ENCODE results near the gene CNNM3.
"Not testable (repeated sequence)": the region's sequence is repeated elsewhere in the genome, so short reads cannot be mapped to it uniquely, and the experiment has no call there.

CNNM3 gene

GRCh38 chr2:96816127-96816835, at the start of gene CNNM3:
CNNM3 (plus strand) TSS chr2:96816268; CDS start chr2:96816278, 10 bp downstream.
- DNase-seq (ENCODE audit: low spot score): peak; percentile 97

DNA sequence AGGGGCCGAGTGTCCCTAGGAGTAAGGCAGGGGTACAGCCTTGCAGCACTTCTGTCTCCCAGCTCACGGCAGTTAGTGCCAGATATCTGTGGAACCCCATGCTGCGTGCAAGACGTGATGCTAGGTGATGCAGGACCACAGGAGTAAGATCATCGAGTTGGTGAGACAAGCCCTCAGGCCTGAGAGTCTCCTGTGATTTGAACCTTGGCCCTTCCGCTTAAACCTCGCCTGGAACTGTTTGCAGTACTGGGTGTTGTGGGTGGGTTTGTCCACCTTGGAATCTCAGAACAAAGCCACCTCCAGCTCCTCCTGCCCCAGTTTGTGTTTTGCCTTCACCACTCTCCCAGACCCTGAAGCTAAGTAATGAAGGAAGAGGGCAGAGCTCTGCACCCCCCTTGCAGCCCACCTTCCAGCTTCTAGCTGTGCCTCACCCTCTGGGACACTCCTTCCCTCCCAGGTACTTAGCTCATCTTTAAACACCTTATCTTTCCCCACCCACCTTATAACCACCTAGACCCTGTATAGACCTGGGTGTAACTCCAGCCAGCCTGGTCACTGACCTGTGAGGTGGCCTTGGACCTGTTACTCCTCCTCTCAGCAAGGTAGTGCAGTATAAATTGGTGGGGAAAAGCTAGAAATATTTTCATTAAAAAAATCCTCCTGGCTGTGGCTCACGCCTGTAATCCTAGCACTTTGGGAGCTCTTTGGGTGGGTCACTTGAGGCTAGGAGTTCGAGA, 48.8 kb upstream of the CNNM3 start:
- DNase-seq (ENCODE audit: low spot score): no peak

DNA sequence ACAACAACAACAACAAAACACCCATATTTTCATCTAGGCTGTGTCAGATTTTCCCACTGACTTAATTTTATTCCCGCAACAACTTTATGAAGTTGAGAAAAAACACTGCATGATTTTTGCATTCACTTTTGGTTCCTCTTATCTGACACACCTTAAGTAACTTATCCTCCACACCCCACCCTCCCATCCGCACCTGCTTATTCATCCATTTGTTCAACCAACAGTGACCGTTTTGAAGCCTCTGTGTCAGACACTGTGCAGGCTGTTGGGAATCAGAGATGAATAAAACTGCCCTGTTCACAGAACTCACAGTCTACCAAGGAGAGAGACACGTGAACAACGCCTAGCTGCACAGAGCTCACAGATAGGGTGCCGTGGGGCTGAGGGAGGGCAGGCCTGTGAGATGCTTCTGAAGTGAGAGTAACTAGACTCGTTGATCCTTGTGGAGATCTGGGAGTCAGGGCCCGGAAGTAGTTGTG, 47.9 kb upstream of the CNNM3 start:
- DNase-seq (ENCODE audit: low spot score): no peak

DNA sequence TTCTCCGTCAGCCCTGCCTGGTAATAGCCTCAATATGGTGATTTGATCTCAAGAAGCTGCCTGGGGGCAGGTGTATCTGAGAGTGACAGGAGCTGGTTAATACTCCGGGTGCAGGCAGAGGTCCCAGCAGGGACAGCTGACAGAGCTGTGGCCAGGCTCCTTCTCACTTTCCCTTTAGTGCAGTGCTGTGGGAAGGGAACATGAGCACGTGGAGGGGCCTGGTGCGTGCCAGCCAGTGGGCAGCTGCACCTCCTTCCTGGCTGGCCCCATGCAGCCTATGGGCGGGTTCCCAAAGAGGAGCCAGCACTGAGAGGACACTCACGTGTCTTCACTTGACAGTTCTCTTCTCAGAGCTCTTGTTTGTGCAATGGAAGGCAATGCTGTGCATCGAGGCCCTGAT, 46.3 kb upstream of the CNNM3 start:
- DNase-seq (ENCODE audit: low spot score): no peak

GRCh38 chr2:96770442-96771202, 45.4 kb upstream of the CNNM3 start:
- DNase-seq (ENCODE audit: low spot score): no peak

DNA sequence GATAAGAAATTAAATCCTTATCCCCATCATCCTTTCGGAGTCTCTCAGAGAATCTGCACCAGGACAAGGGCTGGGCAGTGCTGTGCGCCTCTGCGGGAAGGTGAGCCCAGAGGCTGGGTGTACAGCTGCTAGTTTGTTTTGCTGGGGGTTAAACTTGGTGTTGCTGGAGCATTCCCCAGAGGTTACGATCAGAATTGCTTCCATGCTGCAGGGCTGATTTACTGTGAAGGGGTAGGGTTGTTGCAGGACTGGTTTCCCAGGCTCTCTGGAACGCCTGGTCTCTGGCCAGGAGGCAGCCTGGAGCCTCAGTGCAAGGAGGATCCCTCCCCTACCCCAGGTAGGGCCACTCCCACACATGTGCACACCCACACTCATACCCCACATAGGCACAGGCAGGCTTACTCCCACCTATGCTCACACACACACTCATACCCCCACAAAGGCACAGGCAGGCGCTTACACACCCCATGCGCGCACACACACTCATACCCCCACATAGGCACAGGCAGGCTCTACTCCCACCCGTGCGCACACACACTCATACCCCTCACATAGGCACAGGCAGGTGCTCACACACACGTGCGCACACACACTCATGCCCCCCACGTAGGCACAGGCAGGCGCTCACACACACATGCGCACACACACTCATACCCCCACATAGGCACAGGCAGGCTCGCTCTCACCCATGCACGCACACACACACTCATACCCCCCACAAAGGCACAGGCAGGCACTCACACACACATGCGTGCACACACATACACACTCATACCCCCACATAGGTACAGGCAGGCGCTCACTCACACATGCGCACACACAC, 44.1 kb upstream of the CNNM3 start:
- no peak for DNase-seq (ENCODE audit: low spot score)

DNA sequence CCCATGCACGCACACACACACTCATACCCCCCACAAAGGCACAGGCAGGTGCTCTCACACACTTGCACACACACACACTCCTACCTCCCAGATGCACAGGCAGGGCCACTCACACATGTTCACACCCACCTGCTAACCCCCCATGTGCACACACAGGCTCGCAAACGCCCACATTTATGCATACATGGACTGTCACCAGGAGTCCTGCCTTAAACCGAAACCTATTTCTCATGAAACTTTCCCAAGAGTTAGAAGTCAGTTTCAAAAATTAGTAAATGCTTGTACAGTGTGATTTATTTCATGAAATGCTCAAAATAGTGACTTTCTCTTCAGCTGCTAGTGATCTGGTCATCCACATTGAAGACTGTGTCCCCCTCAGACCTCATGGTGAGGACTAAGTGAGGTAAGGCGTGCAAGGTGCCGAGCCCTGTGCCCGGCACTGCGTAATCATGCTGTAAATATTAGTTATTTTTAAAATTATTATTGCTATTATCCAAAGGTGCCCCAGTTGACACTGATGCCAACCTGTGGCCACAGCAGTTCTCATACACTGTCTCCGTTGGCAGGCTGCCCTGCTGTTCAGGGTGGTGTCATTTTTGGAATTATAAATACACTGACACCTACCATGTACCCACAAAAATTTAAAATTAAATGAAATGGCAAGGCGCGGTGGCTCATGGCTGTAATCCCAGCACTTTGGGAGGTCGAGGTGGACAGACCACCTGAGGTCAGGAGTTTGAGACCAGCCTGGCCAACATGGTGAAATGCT, 43.0 kb upstream of the CNNM3 start:
- DNase-seq (ENCODE audit: low spot score): peak; percentile 32

- peak; percentile 36 for DNase-seq (ENCODE audit: low spot score)
These were observed 42.1 kb upstream of the CNNM3 start for GRCh38 chr2:96773922-96774321.

DNA sequence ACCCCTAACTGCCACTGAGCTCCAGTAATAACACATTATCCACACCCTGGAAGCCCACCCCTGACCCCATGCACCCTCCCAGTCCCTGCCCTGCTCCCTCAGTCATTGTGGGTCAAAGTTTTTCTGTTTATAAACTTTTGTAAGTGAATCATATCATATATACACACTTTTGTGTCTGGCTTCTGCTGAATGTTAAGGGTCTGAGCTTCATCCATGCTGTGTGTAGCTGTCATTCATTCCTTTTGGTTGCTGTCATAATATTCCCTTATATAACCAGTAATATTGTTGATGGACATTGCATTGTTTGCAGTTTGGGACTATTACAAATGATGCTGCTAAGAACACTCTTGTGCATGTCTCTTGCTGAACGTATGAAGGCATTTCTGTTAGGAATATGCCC, 40.9 kb upstream of the CNNM3 start:
- no peak for DNase-seq (ENCODE audit: low spot score)

GRCh38 chr2:96783388-96783787, 32.7 kb upstream of the CNNM3 start:
- no peak for DNase-seq (ENCODE audit: low spot score)

- DNase-seq (ENCODE audit: low spot score): no peak
These were observed 28.7 kb upstream of the CNNM3 start for GRCh38 chr2:96787411-96787810.

GRCh38 chr2:96788442-96789244, 27.4 kb upstream of the CNNM3 start:
- no peak for DNase-seq (ENCODE audit: low spot score)

- no peak for DNase-seq (ENCODE audit: low spot score)
These were observed 26.8 kb upstream of the CNNM3 start for GRCh38 chr2:96789245-96789617.

- DNase-seq (ENCODE audit: low spot score): no peak
These were observed 23.0 kb upstream of the CNNM3 start for GRCh38 chr2:96792772-96793749.

DNA sequence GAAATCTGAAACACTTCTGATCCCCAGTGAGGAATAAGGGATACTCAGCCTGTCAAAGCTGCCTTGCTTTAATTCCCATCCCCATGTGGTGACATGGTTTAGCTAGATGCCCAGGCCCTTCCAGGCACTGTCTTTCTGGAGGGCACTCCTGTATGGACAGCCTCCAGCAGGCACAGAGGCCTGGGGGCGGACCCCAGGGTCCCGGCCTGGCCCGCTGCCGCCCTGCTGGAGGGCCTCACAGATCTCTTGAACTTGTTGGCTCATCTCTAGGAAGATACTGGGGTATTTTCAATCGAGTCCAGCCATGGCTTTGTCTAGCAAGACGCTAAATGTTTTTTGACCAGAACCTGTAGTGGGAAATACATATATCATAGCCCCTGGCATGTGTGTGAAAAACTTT, 21.0 kb upstream of the CNNM3 start:
- DNase-seq (ENCODE audit: low spot score): no peak

- not testable (repeated sequence) for DNase-seq (ENCODE audit: low spot score)
These were observed 19.6 kb upstream of the CNNM3 start for GRCh38 chr2:96796497-96796896.

- no peak for DNase-seq (ENCODE audit: low spot score)
These were observed 18.9 kb upstream of the CNNM3 start for GRCh38 chr2:96797066-96797625.

DNA sequence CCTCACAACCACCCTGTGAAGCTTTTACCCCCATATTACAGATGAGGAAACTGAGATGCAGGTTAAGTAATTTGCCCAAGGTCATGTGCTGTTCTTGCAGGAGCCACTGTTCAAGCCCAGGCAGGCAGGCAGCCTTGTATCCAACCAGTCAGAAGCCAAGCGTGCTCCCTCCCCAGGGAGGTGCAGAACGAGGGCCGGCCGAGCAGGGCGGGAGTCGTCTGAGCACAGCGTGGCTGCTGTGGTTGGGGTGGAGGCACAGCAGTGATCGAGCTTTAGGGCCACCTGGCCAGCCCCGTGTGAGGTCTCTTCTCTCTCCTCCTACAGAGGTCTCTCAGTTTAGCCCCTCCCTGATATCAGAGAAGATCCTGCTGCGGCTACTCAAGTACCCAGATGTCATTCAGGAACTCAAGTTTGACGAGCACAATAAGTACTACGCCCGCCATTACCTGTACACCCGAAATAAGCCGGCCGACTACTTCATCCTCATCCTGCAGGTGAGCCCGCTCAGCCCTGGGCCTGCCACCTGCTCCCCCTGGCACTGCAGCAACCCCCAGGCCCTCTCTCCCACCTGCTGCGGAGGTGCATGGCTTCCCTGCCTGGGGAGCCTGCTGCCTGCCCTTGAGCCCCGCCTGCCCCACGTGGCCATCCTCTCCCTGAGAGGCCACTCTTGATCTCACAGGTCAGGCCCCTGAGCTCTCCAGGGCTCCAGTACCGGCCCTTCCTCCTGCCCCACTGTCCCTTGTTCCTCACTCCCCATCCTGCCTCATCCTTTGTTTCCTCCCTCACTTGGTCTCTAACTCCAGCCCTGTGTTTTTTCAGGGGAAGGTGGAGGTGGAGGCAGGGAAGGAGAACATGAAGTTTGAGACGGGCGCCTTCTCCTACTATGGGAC, 17.1 kb upstream of the CNNM3 start:
- DNase-seq (ENCODE audit: low spot score): no peak
